Measurements from ENCODE around the gene CARS1. TPM values are rescaled to one million over a fixed set of nuclear protein-coding genes. Genes with fewer than 3 reads are reported as not detected.

Gene CARS1
- total and polyA plus RNA-seq, 10 of the 15 experiments (the other 5 are each of a cell fraction or from before 2014, with no cell fraction given) = 7.8 to 60.6 (median 45.7) TPM

GRCh38 chr11:3099178-3099577, 42.0 kb upstream of the CARS1 start:
- Histone ChIP-seq H3K4me2 (ENCODE audit: control insufficient read depth, insufficient read depth) (no peak overlapping the region), H2AFZ (ENCODE audit: control insufficient read depth, low read depth, low read length) (no peak overlapping the region), H4K20me1 (ENCODE audit: control insufficient read depth, insufficient read depth) (no peaks in the 10 kb centered on the region), H3K4me1 (ENCODE audit: control insufficient read depth, insufficient read depth, low read length) (no peaks in the 10 kb centered on the region), H3K9ac (ENCODE audit: control insufficient read depth, insufficient read depth, low read length) (no peak overlapping the region), H3K4me3 (no peak overlapping the region), H3K27me3 (replicated peaks in 1 of 2; ENCODE audit: control insufficient read depth in 2 of 2, insufficient read depth in 2 of 2, low read length in 1 of 2) (no peaks in the 10 kb centered on the region), H3K27ac (ENCODE audit: control insufficient read depth, insufficient read depth) (no peak overlapping the region), H3K36me3 (ENCODE audit: control insufficient read depth in 2 of 2, insufficient read depth in 2 of 2, low read length in 1 of 2) (no peaks in the 10 kb centered on the region), H3K9me3 (replicated peaks; ENCODE audit: control insufficient read depth, insufficient read depth, low read length) (no peaks in the 10 kb centered on the region), H3K79me2 (ENCODE audit: control insufficient read depth, insufficient read depth, low read length) (no peaks in the 10 kb centered on the region)
- no peak for FAIRE-seq
- no TSS peak for BruUV-seq (replicated peaks)
- RAD21 ChIA-PET (ENCODE audit: unreplicated experiment) = no interaction called here
- 23% methylated on average over 3 of the region's 3 CpGs for WGBS (ENCODE audit: insufficient coverage, insufficient replicate concordance, low lambda C conversion rate, missing lambda C conversion rate)
- CTCF ChIA-PET = no interaction called here
- no peak for DNase-seq (ENCODE audit: low read depth, low spot score)
- in situ Hi-C loops (cut with MboI) (no loop called here), intact Hi-C loops (cut with micrococcal nuclease; ENCODE audit: unreplicated experiment) (loop anchor here (10.0 kb wide), 2 partner anchors 124 to 164 kb away; no protein-coding TSS in a partner anchor)
- SMC1A ChIA-PET (ENCODE audit: uncharacterized antibody, unreplicated experiment) = no interaction called here
- TF ChIP-seq SRF (IDR thresholded peaks at IDR 0.05; ENCODE audit: low read depth in 2 of 2, low read length in 2 of 2) = no peak
- TF ChIP-seq IRF4 (IDR thresholded peaks at IDR 0.05; ENCODE audit: low read depth, low read length) = no peak
- no peak for TF ChIP-seq NR2F1 (conservative IDR thresholded peaks at IDR 0.05)
- TF ChIP-seq RAD21 (IDR thresholded peaks at IDR 0.05; ENCODE audit: insufficient read depth, low read depth, low read length) = no peak
- TF ChIP-seq CHD4 (IDR thresholded peaks at IDR 0.05) = no peak
- TF ChIP-seq RB1 (IDR thresholded peaks at IDR 0.05; ENCODE audit: borderline replicate concordance) = no peak
- no peak for TF ChIP-seq BHLHE40 (IDR thresholded peaks at IDR 0.05; ENCODE audit: borderline replicate concordance in 1 of 2, low read depth in 2 of 2, low read length in 1 of 2)
- TF ChIP-seq ZNF274 (IDR thresholded peaks at IDR 0.05; ENCODE audit: insufficient read depth, insufficient read length) = no peak
- no peak for TF ChIP-seq TBL1XR1 (IDR thresholded peaks at IDR 0.05; ENCODE audit: low read depth, low read length)
- TF ChIP-seq HDGF (IDR thresholded peaks at IDR 0.05) = no peak
- POLR2A ChIA-PET = no interaction called here
- no peak for ATAC-seq

All from GM12878 (cell line).